Measurements from ENCODE around the gene TSPAN1.

GRCh38 chr1:46159516-46159915, 15.4 kb upstream of the TSPAN1 start:
- TF ChIP-seq CTCF (IDR thresholded peaks at IDR 0.05) (no peak), POLR2AphosphoS5 (IDR thresholded peaks at IDR 0.05; ENCODE audit: insufficient read depth in 1 of 2, low read depth in 1 of 2) (no peak), POLR2A (IDR thresholded peaks at IDR 0.05) (no peak)

All from vagina (tissue), 2 donors.